GM21447 (cell line): Measurements from ENCODE around the gene CRYL1.

ENCODE experiments used
- ATAC-seq: cut with Tn5 transposase; IDR thresholded peaks from one replicate; pipeline ENCODE4 v1.9.1; 2021; ENCODE audit not compliant: unreplicated experiment

Gene CRYL1

GRCh38 chr13:20534038-20534608, 8.5 kb upstream of the CRYL1 start:
- no peak for ATAC-seq

- no peak for ATAC-seq
Observed at GRCh38 chr13:20528452-20528851, 2.8 kb upstream of the CRYL1 start.

GRCh38 chr13:20526664-20527063, 1.0 kb upstream of the CRYL1 start:
- no peak for ATAC-seq

- ATAC-seq = peak; percentile 9
Observed at GRCh38 chr13:20525144-20525600, 485 bp downstream of the CRYL1 start.

- no peak for ATAC-seq
Observed at GRCh38 chr13:20521364-20522115, 4.1 kb downstream of the CRYL1 start.

GRCh38 chr13:20519875-20520274, 5.8 kb downstream of the CRYL1 start:
- no peak for ATAC-seq

- ATAC-seq = no peak
Observed at GRCh38 chr13:20518660-20519100, 7.0 kb downstream of the CRYL1 start.

GRCh38 chr13:20514866-20515265, 10.8 kb downstream of the CRYL1 start:
- no peak for ATAC-seq

- no peak for ATAC-seq
Observed at GRCh38 chr13:20513466-20513995, 12.1 kb downstream of the CRYL1 start.

GRCh38 chr13:20512042-20512683, 13.5 kb downstream of the CRYL1 start:
- no peak for ATAC-seq

GRCh38 chr13:20506696-20507095, 19.0 kb downstream of the CRYL1 start:
- ATAC-seq = no peak

- no peak for ATAC-seq
Observed at GRCh38 chr13:20505405-20506366, 20.0 kb downstream of the CRYL1 start.

- ATAC-seq = no peak
Observed at GRCh38 chr13:20503088-20504083, 22.3 kb downstream of the CRYL1 start.

GRCh38 chr13:20501592-20501991, 24.1 kb downstream of the CRYL1 start:
- no peak for ATAC-seq

- ATAC-seq = no peak
Observed at GRCh38 chr13:20501120-20501519, 24.5 kb downstream of the CRYL1 start.

GRCh38 chr13:20499986-20500385, 25.7 kb downstream of the CRYL1 start:
- ATAC-seq = no peak

GRCh38 chr13:20498659-20499058, 27.0 kb downstream of the CRYL1 start:
- no peak for ATAC-seq

GRCh38 chr13:20498129-20498528, 27.5 kb downstream of the CRYL1 start:
- no peak for ATAC-seq

GRCh38 chr13:20497006-20497775, 28.5 kb downstream of the CRYL1 start:
- ATAC-seq = no peak
